ENCODE data around the gene COQ9. TPM values are rescaled to one million over a fixed set of nuclear protein-coding genes. Genes with fewer than 3 reads are reported as not detected.

COQ9 gene
- total and polyA plus RNA-seq, 5 donors from 2014 or later, result 18.5 to 33.6 (median 26.4) TPM

Other genes starting within 250 kb of the COQ9 start
- 26.9 TPM for gene ARL2BP, start 202.2 kb upstream of the COQ9 start, total RNA-seq
- gene ARL2BP, start 202.2 kb upstream of the COQ9 start, polyA plus RNA-seq, result 100 to 1,000 TPM; 102 to 121 (median 104) TPM
- not detected for gene PLLP, start 162.8 kb upstream of the COQ9 start, total RNA-seq
- 1 to 10 TPM in 2 of 4 donors, under 1 TPM in 2; 0.46 to 1.3 (median 0.82) TPM for gene PLLP, start 162.8 kb upstream of the COQ9 start, polyA plus RNA-seq
- not detected for gene CCL22, start 88.7 kb upstream of the COQ9 start, total RNA-seq
- not detected for gene CCL22, start 88.7 kb upstream of the COQ9 start, polyA plus RNA-seq
- gene CX3CL1, start 75.0 kb upstream of the COQ9 start, total RNA-seq, result 0.15 TPM
- not detected for gene CX3CL1, start 75.0 kb upstream of the COQ9 start, polyA plus RNA-seq
- not detected for gene CCL17, start 42.7 kb upstream of the COQ9 start, total RNA-seq
- gene CCL17, start 42.7 kb upstream of the COQ9 start, polyA plus RNA-seq, result not detected
- 27.1 TPM for gene CIAPIN1, start 94 bp upstream of the COQ9 start, total RNA-seq
- gene CIAPIN1, start 94 bp upstream of the COQ9 start, polyA plus RNA-seq, result 10 to 100 TPM; 49.2 to 56.5 (median 53.3) TPM
- gene POLR2C, start 15.2 kb downstream of the COQ9 start, total RNA-seq, result 79.8 TPM
- gene POLR2C, start 15.2 kb downstream of the COQ9 start, polyA plus RNA-seq, result 10 to 100 TPM; 41.9 to 48.0 (median 45.3) TPM
- 1.8 TPM for gene DOK4, start 39.0 kb downstream of the COQ9 start, total RNA-seq
- 1 to 10 TPM in 3 of 4 donors, under 1 TPM in 1; 0.99 to 1.4 (median 1.1) TPM for gene DOK4, start 39.0 kb downstream of the COQ9 start, polyA plus RNA-seq
- gene CCDC102A, start 89.1 kb downstream of the COQ9 start, total RNA-seq, result 4.7 TPM
- gene CCDC102A, start 89.1 kb downstream of the COQ9 start, polyA plus RNA-seq, result 1 to 10 TPM; 1.9 to 4.0 (median 2.8) TPM
- 0.72 TPM for gene ADGRG5, start 95.2 kb downstream of the COQ9 start, total RNA-seq
- gene ADGRG5, start 95.2 kb downstream of the COQ9 start, polyA plus RNA-seq, result 1 to 10 TPM in 1 of 4 donors, under 1 TPM in 3; 0.26 to 1.1 (median 0.51) TPM
- 1.2 TPM for gene ADGRG1, start 181.2 kb downstream of the COQ9 start, total RNA-seq
- under 1 TPM in 3 of 4 donors, not detected in 1; 0.16 to 0.48 (median 0.33) TPM for gene ADGRG1, start 181.2 kb downstream of the COQ9 start, polyA plus RNA-seq
- 0.32 TPM for gene ADGRG3, start 220.8 kb downstream of the COQ9 start, total RNA-seq
- gene ADGRG3, start 220.8 kb downstream of the COQ9 start, polyA plus RNA-seq, result not detected
- gene DRC7, start 247.3 kb downstream of the COQ9 start, total RNA-seq, result not detected
- not detected for gene DRC7, start 247.3 kb downstream of the COQ9 start, polyA plus RNA-seq

All from CD4-positive, CD25-positive, alpha-beta regulatory T cell (primary cell).